Panc1 (cell line): ENCODE results near the gene TMCC1.
"Not testable (repeated sequence)": the region's sequence is repeated elsewhere in the genome, so short reads cannot be mapped to it uniquely, and the experiment has no call there.

ENCODE experiments used
- POLR2AphosphoS5 ChIP-seq: IDR thresholded peaks from 2 replicates; pipeline ENCODE4 v1.6.1; 2012; ENCODE audit warnings: mild to moderate bottlenecking, low read depth, low read length, moderate library complexity
- SIN3A ChIP-seq: IDR thresholded peaks from 2 replicates; pipeline ENCODE4 v1.6.1; 2012; ENCODE audit warnings: low read depth, mild to moderate bottlenecking, low read length, moderate library complexity, borderline replicate concordance; ENCODE audit not compliant: insufficient read depth
- TCF7L2 ChIP-seq: IDR thresholded peaks from 2 replicates; pipeline ENCODE4 v1.6.1; 2011; ENCODE audit warnings: mild to moderate bottlenecking, low read depth, low read length, inconsistent platforms
- TF ChIP-seq, protein P1 (sequence below): fragments of 450-650 bp; IDR thresholded peaks from 2 replicates; pipeline ENCODE4 v1.5.1; 2017; ENCODE audit warnings: mild to moderate bottlenecking

DNA sequence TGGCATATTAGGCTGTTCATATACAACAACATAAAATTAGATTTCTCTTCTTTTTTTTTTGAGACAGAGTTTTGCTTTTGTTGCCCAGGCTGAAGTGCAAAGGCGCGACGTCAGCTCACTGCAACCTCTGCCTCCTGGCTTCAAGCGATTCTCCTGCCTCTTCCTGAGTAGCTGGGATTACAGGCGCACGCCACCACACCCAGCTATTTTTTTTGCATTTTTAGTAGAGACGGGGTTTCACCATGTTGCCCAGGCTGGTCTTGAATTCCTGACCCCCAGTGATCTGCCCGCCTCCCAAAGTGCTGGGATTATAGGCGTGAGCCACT is 218.8 kb downstream of the TMCC1 start:
- TF ChIP-seq, protein P1, sequence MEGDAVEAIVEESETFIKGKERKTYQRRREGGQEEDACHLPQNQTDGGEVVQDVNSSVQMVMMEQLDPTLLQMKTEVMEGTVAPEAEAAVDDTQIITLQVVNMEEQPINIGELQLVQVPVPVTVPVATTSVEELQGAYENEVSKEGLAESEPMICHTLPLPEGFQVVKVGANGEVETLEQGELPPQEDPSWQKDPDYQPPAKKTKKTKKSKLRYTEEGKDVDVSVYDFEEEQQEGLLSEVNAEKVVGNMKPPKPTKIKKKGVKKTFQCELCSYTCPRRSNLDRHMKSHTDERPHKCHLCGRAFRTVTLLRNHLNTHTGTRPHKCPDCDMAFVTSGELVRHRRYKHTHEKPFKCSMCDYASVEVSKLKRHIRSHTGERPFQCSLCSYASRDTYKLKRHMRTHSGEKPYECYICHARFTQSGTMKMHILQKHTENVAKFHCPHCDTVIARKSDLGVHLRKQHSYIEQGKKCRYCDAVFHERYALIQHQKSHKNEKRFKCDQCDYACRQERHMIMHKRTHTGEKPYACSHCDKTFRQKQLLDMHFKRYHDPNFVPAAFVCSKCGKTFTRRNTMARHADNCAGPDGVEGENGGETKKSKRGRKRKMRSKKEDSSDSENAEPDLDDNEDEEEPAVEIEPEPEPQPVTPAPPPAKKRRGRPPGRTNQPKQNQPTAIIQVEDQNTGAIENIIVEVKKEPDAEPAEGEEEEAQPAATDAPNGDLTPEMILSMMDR, result not testable (repeated sequence)
- not testable (repeated sequence) for TF ChIP-seq SIN3A, POLR2AphosphoS5, TCF7L2
